Caco-2 (cell line): Measurements from ENCODE around the gene ARHGAP27. TPM values are rescaled to one million over a fixed set of nuclear protein-coding genes. Genes with fewer than 3 reads are reported as not detected.
A peak's percentile ranks its signal among the peaks of the same experiment; 100 is the strongest.

Experiments
- BruUV-seq: library from RNA; stranded (reverse); fragments of 400-500 nt; replicated peaks from 2 replicates; lab custom pipeline; 2021; lab: Mats Ljungman, UMichigan
- CTCF ChIA-PET: fragments of 300-600 bp; sonication (Branson Sonifier 250); formaldehyde crosslinking; loops from one replicate; lab custom pipeline; 2022; ENCODE audit warnings: antibody characterized with exemption; lab: Charles Lee
- POLR2A ChIA-PET: fragments of 300-600 bp; sonication (Branson Sonifier 250); formaldehyde crosslinking; loops from one replicate; lab custom pipeline; 2022; ENCODE audit warnings: antibody characterized with exemption; lab: Charles Lee
- DNase-seq, 2 experiments: peaks; one replicate each; pipeline versions ENCODE4 v3.0.0 to v3.0.0-alpha.2; 2020 to 2022
- H3K27me3 ChIP-seq: replicated peaks from 2 replicates; pipeline ENCODE4 v1.6.0; 2011; ENCODE audit warnings: low read length; ENCODE audit not compliant: control insufficient read depth, insufficient read depth
- H3K36me3 ChIP-seq: 2 replicates; pipeline ENCODE4 v1.5.1; 2011; ENCODE audit warnings: low read length; ENCODE audit not compliant: control insufficient read depth, insufficient read depth
- H3K4me1 ChIP-seq: fragments of 250-450 bp; sonication (Bioruptor Pico); 2 replicates; pipeline ENCODE4 v1.5.1; 2020; ENCODE audit warnings: mild to moderate bottlenecking
- H3K4me3 ChIP-seq: 2 replicates; pipeline ENCODE4 v1.5.1; 2011; ENCODE audit warnings: low read depth, mild to moderate bottlenecking, control low read depth, low read length
- H3K9me3 ChIP-seq: fragments of 250-450 bp; sonication (Bioruptor Pico); 2 replicates; pipeline ENCODE4 v1.5.1; 2020; ENCODE audit warnings: mild to moderate bottlenecking, moderate library complexity
- H3K27ac Mint-ChIP-seq: one replicate; pipeline ENCODE4 v1.8.0; 2022; ENCODE audit warnings: mixed read lengths; ENCODE audit not compliant: unreplicated experiment
- H3K27me3 Mint-ChIP-seq: one replicate; pipeline ENCODE4 v1.8.0; 2022; ENCODE audit warnings: mixed read lengths; ENCODE audit not compliant: insufficient read depth, unreplicated experiment
- H3K36me3 Mint-ChIP-seq: one replicate; pipeline ENCODE4 v1.8.0; 2022; ENCODE audit warnings: mild to moderate bottlenecking, mixed read lengths; ENCODE audit not compliant: insufficient read depth, unreplicated experiment
- H3K4me1 Mint-ChIP-seq: one replicate; pipeline ENCODE4 v1.8.0; 2022; ENCODE audit warnings: low read depth, mixed read lengths; ENCODE audit not compliant: unreplicated experiment
- H3K4me3 Mint-ChIP-seq: one replicate; pipeline ENCODE4 v1.8.0; 2022; ENCODE audit warnings: mild to moderate bottlenecking, moderate library complexity, mixed read lengths; ENCODE audit not compliant: unreplicated experiment
- H3K9me3 Mint-ChIP-seq: one replicate; pipeline ENCODE4 v1.8.0; 2022; ENCODE audit warnings: mixed read lengths; ENCODE audit not compliant: unreplicated experiment
- CTCF ChIP-seq, 2 experiments: fragments of 200-600 bp in 1 of 2; IDR thresholded peaks; 1 replicate in 1 of 2; 2 replicates in 1 of 2; pipeline versions ENCODE4 v1.5.1 to v1.8.0; 2011 to 2022; ENCODE audit warnings: antibody characterized with exemption in 1 of 2, control low read depth in 1 of 2, inconsistent platforms in 1 of 2, low read depth in 1 of 2, low read length in 1 of 2, mild to moderate bottlenecking in 1 of 2, moderate library complexity in 1 of 2; ENCODE audit not compliant: insufficient read depth in 1 of 2, severe bottlenecking in 1 of 2, unreplicated experiment in 1 of 2
- intact Hi-C: fragments of 100-400 bp; cut with micrococcal nuclease; formaldehyde crosslinking; loops from one replicate; pipeline ENCODE4 v1.10.0; 2022; ENCODE audit not compliant: unreplicated experiment
- total RNA-seq: library from RNA; stranded (reverse); gene quantifications from 2 replicates; pipeline ENCODE4 v1.2.3, GENCODE V29; 2022

Gene ARHGAP27
- total RNA-seq, 1 experiment from 2014 or later, result 35.9 TPM

DNA sequence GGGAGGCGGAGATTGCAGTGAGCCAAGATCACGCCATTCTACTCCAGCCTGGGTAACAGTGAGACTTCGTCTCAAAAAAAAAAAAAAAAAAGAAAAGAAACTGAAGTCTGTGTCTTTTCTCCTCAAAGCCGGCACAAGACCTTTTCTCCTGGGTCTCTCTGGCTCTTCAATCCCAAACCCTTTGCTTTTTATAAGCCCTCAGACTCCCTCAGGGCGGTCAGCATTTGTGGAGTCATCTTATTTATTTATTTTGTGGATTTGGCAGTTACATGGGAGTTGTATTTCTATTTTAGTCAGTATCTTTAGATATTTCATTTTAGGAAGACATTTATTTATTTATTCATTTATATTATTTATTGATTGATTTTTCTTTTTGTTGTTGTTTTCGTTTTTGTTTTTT is 58.2 kb downstream of the ARHGAP27 start:
- Histone ChIP-seq H3K36me3 (no peaks in the 10 kb centered on the region), H3K4me3 (no peak overlapping the region), H3K4me1 (peaks cover 43% of the 10 kb centered on the region), H3K27me3 (no peaks in the 10 kb centered on the region), H3K9me3 (no peaks in the 10 kb centered on the region)
- Mint-ChIP-seq H3K27ac (peak overlapping the region; percentile 96), H3K27me3 (no peaks in the 10 kb centered on the region), H3K4me1 (peaks cover 33% of the 10 kb centered on the region), H3K9me3 (no peaks in the 10 kb centered on the region), H3K36me3 (peaks cover 11% of the 10 kb centered on the region), H3K4me3 (no peak overlapping the region)
- BruUV-seq, result no TSS peak
- CTCF ChIA-PET, result interaction anchor here (0.6 kb wide), 1 partner anchor 19 kb away, joined by 4 read pairs; no protein-coding TSS in a partner anchor
- no peak for DNase-seq
- POLR2A ChIA-PET, result no interaction called here
- TF ChIP-seq CTCF (IDR thresholded peaks at IDR 0.05; ENCODE audit: insufficient read depth in 1 of 2, low read depth in 1 of 2, low read length in 1 of 2, severe bottlenecking in 1 of 2, unreplicated experiment in 1 of 2), result no peak
- intact Hi-C loops, result loop anchor here (5.0 kb wide), 1 partner anchor 227 kb away; the partner anchor contains the start of gene HEXIM1

GRCh38 chr17:45372325-45372869 is 60.3 kb downstream of the ARHGAP27 start:
- Mint-ChIP-seq H3K27me3 (no peaks in the 10 kb centered on the region), H3K4me3 (peak overlapping the region; percentile 74), H3K9me3 (no peaks in the 10 kb centered on the region), H3K27ac (peak overlapping the region; percentile 96), H3K4me1 (peaks cover 27% of the 10 kb centered on the region), H3K36me3 (peaks cover 11% of the 10 kb centered on the region)
- ChIA-PET POLR2A (interaction anchor here (0.5 to 4.4 kb wide), 17 partner anchors 9 to 677 kb away, joined by 3 to 66 read pairs (median 4); partner anchors contain the start of genes HEXIM1 and MAP3K14), CTCF (interaction anchor here (0.9 to 3.3 kb wide), 6 partner anchors 9 to 237 kb away, joined by 3 to 20 read pairs (median 6); partner anchors contain the start of genes ACBD4 and MAP3K14)
- peaks cover 39% of the 10 kb centered on the region for H3K4me1 ChIP-seq
- intact Hi-C loops, result loop anchor here (1.0 to 5.0 kb wide), 2 partner anchors 95 to 225 kb away; partner anchors contain the start of gene HEXIM1
- BruUV-seq, result no TSS peak
- H3K27me3 ChIP-seq, result no peaks in the 10 kb centered on the region
- no peaks in the 10 kb centered on the region for H3K36me3 ChIP-seq
- no peak overlapping the region for H3K4me3 ChIP-seq
- no peaks in the 10 kb centered on the region for H3K9me3 ChIP-seq
- DNase-seq, result peak in 1 of 2 experiments; percentile 36
- TF ChIP-seq CTCF (IDR thresholded peaks at IDR 0.05; ENCODE audit: insufficient read depth in 1 of 2, low read depth in 1 of 2, low read length in 1 of 2, severe bottlenecking in 1 of 2, unreplicated experiment in 1 of 2), result no peak

GRCh38 chr17:45371414-45372324 is 61.0 kb downstream of the ARHGAP27 start:
- POLR2A ChIA-PET, result interaction anchor here (0.5 to 4.4 kb wide), 18 partner anchors 9 to 677 kb away, joined by 3 to 66 read pairs (median 4); partner anchors contain the start of genes HEXIM1 and MAP3K14
- Histone ChIP-seq H3K4me3 (peak overlapping the region; percentile 35), H3K27me3 (no peaks in the 10 kb centered on the region), H3K36me3 (no peaks in the 10 kb centered on the region), H3K9me3 (no peaks in the 10 kb centered on the region), H3K4me1 (peaks cover 39% of the 10 kb centered on the region)
- Mint-ChIP-seq H3K4me3 (peak overlapping the region; percentile 74), H3K27ac (peak overlapping the region; percentile 96), H3K27me3 (no peaks in the 10 kb centered on the region), H3K36me3 (peaks cover 11% of the 10 kb centered on the region), H3K9me3 (no peaks in the 10 kb centered on the region), H3K4me1 (peaks cover 27% of the 10 kb centered on the region)
- intact Hi-C loops, result loop anchor here (1.0 to 5.0 kb wide), 3 partner anchors 54 to 224 kb away; partner anchors contain the start of genes HEXIM1 and MAP3K14
- DNase-seq, result peak; percentile 95 to 96
- no peak for TF ChIP-seq CTCF (IDR thresholded peaks at IDR 0.05; ENCODE audit: insufficient read depth in 1 of 2, low read depth in 1 of 2, low read length in 1 of 2, severe bottlenecking in 1 of 2, unreplicated experiment in 1 of 2)
- BruUV-seq, result TSS peak; percentile 94
- CTCF ChIA-PET, result interaction anchor here (0.5 to 3.3 kb wide), 8 partner anchors 9 to 236 kb away, joined by 3 to 20 read pairs (median 6); partner anchors contain the start of genes ACBD4 and MAP3K14
